ENCODE measurements around the gene MYO5C. TPM values are rescaled to one million over a fixed set of nuclear protein-coding genes. Genes with fewer than 3 reads are reported as not detected.

Gene MYO5C
- total and polyA plus RNA-seq, 2 of the 8 experiments (the other 6 are each of a cell fraction or from before 2014, with no cell fraction given): 8.2 to 26.7 TPM

- no peak overlapping the region for H2BK120ac ChIP-seq (replicated peaks; ENCODE audit: low read depth, low read length)
- POLR2A ChIA-PET (ENCODE audit: partially characterized antibody): interaction anchor here (0.9 to 1.3 kb wide), 2 partner anchors 36 to 416 kb away, joined by 3 read pairs; no protein-coding TSS in a partner anchor
- H3K79me2 ChIP-seq (ENCODE audit: control insufficient read depth in 1 of 2, insufficient read depth in 2 of 2, low read length in 2 of 2): no peaks in the 10 kb centered on the region
- H3K36me3 ChIP-seq (ENCODE audit: control insufficient read depth in 2 of 4, insufficient read depth in 4 of 4, low read length in 3 of 4): peaks cover 0 to 8% (median 3%) of the 10 kb centered on the region in 4 experiments; a peak in 4 of 8 replicates
- H2AFZ ChIP-seq (ENCODE audit: low read length): no peak overlapping the region
- no peak overlapping the region for H3K14ac ChIP-seq (ENCODE audit: insufficient read length)
- H4K5ac ChIP-seq (ENCODE audit: insufficient read length, low read depth, low read length): no peak overlapping the region
- H3K23ac ChIP-seq (ENCODE audit: insufficient read length): no peak overlapping the region
- no peak overlapping the region for H3K4me3 ChIP-seq (ENCODE audit: extremely low read depth in 1 of 4, insufficient read depth in 2 of 4, low read depth in 3 of 4, low read length in 4 of 4)
- H2BK20ac ChIP-seq (ENCODE audit: low read length): no peak overlapping the region
- no peaks in the 10 kb centered on the region for H3K23me2 ChIP-seq (ENCODE audit: low read depth, low read length)
- no peak overlapping the region for H4K91ac ChIP-seq (replicated peaks; ENCODE audit: insufficient read length, low read length)
- H3K56ac ChIP-seq (replicated peaks; ENCODE audit: insufficient read length, low read depth, low read length): no peak overlapping the region
- no peaks in the 10 kb centered on the region for H4K20me1 ChIP-seq (replicated peaks in 1 of 2; ENCODE audit: control insufficient read depth in 1 of 2, insufficient read depth in 2 of 2, low read length in 2 of 2)
- no peak overlapping the region for H3K18ac ChIP-seq (ENCODE audit: extremely low read depth, low read length)
- no peak for FAIRE-seq
- H3K9ac ChIP-seq (replicated peaks in 1 of 4; ENCODE audit: extremely low read depth in 1 of 4, low read depth in 3 of 4, low read length in 3 of 4): no peak overlapping the region
- no peaks in the 10 kb centered on the region for H3K9me3 ChIP-seq (ENCODE audit: insufficient read depth in 2 of 2, low read depth in 1 of 2, low read length in 1 of 2)
- CTCF ChIA-PET (ENCODE audit: partially characterized antibody): interaction anchor here (0.9 to 1.3 kb wide), 3 partner anchors 19 to 92 kb away, joined by 3 read pairs; no protein-coding TSS in a partner anchor
- no peak overlapping the region for H4K8ac ChIP-seq (ENCODE audit: extremely low read depth, insufficient read depth, low read length)
- WGBS, 2 experiments (ENCODE audit: extremely low coverage in 1 of 2, insufficient coverage in 1 of 2, insufficient read length in 1 of 2, insufficient replicate concordance in 2 of 2, low coverage in 1 of 2, low lambda C conversion rate in 2 of 2, missing lambda C conversion rate in 1 of 2): 84% methylated on average over 2 of the region's 2 CpGs; no CpG with 5 or more reads in 1 of the 2 experiments
- H2AK5ac ChIP-seq (ENCODE audit: low read depth, low read length): no peak overlapping the region
- no peak overlapping the region for H2BK12ac ChIP-seq (ENCODE audit: low read depth, low read length)
- H3K27ac ChIP-seq (ENCODE audit: low read depth, low read length): no peak overlapping the region
- no peaks in the 10 kb centered on the region for H3K79me1 ChIP-seq (ENCODE audit: low read depth, low read length)
- DNase-seq (ENCODE audit: low read depth in 1 of 2, low spot score in 2 of 2): no peak
- no peaks in the 10 kb centered on the region for H3K27me3 ChIP-seq (replicated peaks in 1 of 4; ENCODE audit: control insufficient read depth in 3 of 4, extremely low read depth in 1 of 4, insufficient read depth in 3 of 4, low read length in 3 of 4)
- H3K4me2 ChIP-seq (ENCODE audit: insufficient read depth in 1 of 2, low read depth in 2 of 2, low read length in 2 of 2): no peak overlapping the region
- no peak overlapping the region for H2BK15ac ChIP-seq (ENCODE audit: low read length)
- H3K4ac ChIP-seq (replicated peaks; ENCODE audit: insufficient read length, low read depth, low read length): no peak overlapping the region
- H2BK5ac ChIP-seq (ENCODE audit: low read depth, low read length): no peak overlapping the region
- H3K4me1 ChIP-seq (replicated peaks in 1 of 4; ENCODE audit: control insufficient read depth in 3 of 4, insufficient read depth in 4 of 4, low read length in 3 of 4): peaks cover 0 to 3% (median 0%) of the 10 kb centered on the region in 4 experiments; a peak in 1 of 7 replicates
- TF ChIP-seq TEAD4 (IDR thresholded peaks at IDR 0.05; ENCODE audit: low read depth, low read length) (no peak), FOSL1 (IDR thresholded peaks at IDR 0.05; ENCODE audit: insufficient read depth, low read depth, low read length) (no peak), USF2 (IDR thresholded peaks at IDR 0.05; ENCODE audit: low read length) (no peak), PHF8 (conservative IDR thresholded peaks at IDR 0.05; ENCODE audit: low read depth, low read length) (no peak), SP4 (IDR thresholded peaks at IDR 0.05; ENCODE audit: low read length) (no peak), EZH2 (IDR thresholded peaks at IDR 0.05; ENCODE audit: low read depth, low read length, severe bottlenecking) (no peak), NRF1 (IDR thresholded peaks at IDR 0.05; ENCODE audit: low read depth, low read length) (no peak), SAP30 (IDR thresholded peaks at IDR 0.05; ENCODE audit: insufficient read depth, insufficient replicate concordance, low read length) (no peak), JUN (IDR thresholded peaks at IDR 0.05; ENCODE audit: low read depth, low read length) (no peak), RBBP5 (IDR thresholded peaks at IDR 0.05; ENCODE audit: borderline replicate concordance, low read depth, low read length) (no peak), E2F6 (IDR thresholded peaks at IDR 0.05) (no peak), TAF7 (optimal IDR thresholded peaks at IDR 0.05; ENCODE audit: borderline replicate concordance, low read depth, low read length) (no peak)
Measured at GRCh38 chr15:52328680-52329079, 33.1 kb upstream of the MYO5C start.

Data from H1 (cell line).